GM21381 (cell line): ENCODE data around the gene WDFY4.

Experiments used
- ATAC-seq: cut with Tn5 transposase; IDR thresholded peaks from one replicate; pipeline ENCODE4 v1.9.1; 2021; ENCODE audit warnings: mild to moderate bottlenecking, moderate library complexity; ENCODE audit not compliant: unreplicated experiment

WDFY4 gene

DNA sequence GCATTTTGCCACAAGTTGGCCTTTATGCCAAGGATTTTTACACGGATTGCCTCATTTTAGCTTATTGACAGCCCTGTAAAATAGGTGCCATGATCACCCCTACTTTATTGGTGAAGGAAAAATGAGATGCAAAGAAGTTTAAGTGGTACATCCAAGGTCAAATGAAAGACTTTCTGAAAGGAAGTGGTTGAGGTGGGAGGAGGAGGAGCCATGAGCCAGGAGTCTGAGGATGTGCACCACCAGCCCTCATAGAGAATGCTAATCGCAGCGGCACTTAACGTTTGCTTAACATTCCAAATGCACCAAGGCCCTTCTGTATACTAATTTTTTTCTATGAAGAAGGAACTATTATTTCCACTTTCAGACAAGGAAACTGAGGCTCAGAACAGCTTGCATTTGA, 286.0 kb downstream of the WDFY4 start:
- ATAC-seq: no peak

DNA sequence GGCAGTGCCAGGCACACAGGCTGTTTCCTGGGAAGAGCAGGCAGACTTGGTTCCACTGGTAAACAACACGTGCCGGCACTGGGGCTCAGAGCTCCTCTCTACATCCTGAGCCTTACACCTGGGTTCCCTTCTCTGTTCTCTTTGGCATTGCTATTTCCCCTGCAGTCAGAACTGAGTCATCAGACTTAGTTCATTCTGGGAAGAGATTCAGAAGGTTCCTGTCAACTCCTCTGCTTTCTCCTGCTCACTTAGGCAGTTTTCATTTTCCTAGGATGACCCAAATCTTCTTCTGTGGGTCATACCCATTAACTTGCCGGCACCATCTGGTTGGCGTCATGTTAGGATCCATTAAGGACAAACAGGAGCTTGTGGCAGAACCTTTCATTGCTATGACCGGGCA, 288.4 kb downstream of the WDFY4 start:
- no peak for ATAC-seq

DNA sequence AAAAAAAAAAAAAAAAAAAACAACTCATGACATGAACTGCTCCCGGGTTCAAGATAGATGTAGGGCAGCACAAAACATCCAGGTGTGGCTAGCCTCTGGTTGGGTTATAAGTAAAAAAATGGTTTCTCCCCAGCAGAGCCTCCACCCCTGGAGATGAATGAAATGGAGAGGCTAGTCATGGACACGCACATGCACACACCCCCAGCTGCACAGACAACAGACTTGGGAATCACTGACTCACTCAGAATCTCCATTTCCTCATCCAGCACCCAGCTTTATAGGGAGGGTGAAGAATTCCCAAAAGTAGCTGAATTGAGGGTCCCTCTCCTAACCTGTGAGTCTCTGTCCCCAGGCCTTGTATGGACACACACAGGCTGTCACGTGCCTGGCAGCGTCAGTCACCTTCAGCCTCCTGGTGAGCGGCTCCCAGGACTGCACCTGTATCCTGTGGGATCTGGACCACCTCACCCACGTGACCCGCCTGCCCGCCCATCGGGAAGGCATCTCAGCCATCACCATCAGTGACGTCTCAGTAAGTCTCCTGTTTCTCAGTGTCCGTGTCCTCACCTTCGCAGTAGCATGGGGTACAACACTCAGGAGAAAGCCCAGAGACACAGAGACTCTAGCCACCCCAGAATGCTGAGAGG, 290.0 kb downstream of the WDFY4 start:
- no peak for ATAC-seq

DNA sequence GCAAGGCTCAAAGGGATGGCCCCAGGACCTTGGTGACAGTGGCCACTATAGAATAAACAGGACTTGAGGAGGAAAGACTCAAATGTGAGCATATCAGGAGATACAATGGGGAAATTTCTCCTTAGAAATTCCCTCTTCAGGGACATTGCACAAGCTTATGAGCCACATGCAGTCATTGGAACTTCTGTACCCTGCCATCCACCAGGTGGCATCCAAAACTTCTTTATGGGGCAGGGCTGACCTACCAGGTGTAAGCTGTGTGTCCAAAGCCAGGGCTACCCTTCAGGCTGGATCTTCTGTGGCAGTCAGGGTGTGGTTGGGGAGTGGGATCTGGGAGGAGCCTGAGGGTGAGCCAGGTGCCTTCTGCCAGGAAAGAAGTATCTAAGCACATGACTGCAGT, 291.5 kb downstream of the WDFY4 start:
- ATAC-seq: no peak

DNA sequence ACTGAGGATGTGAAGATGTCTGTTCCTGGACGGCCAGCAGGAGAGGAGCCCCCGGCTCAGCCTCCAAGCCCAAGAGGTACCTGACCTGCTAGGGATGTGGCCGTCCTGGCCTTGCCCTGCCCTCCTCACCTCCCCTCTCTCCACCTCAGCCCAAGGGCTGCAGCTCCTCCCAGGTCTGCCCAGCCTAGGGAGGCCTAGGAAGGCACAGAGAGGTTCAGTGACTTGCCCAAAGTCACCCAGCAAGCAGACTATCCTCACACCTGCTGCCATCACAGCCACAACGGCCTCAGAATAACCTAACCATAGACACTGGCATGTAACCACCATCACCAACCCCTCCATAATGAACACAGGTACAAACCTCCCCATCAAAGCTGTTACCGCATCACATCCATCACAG, 293.6 kb downstream of the WDFY4 start:
- ATAC-seq: no peak

DNA sequence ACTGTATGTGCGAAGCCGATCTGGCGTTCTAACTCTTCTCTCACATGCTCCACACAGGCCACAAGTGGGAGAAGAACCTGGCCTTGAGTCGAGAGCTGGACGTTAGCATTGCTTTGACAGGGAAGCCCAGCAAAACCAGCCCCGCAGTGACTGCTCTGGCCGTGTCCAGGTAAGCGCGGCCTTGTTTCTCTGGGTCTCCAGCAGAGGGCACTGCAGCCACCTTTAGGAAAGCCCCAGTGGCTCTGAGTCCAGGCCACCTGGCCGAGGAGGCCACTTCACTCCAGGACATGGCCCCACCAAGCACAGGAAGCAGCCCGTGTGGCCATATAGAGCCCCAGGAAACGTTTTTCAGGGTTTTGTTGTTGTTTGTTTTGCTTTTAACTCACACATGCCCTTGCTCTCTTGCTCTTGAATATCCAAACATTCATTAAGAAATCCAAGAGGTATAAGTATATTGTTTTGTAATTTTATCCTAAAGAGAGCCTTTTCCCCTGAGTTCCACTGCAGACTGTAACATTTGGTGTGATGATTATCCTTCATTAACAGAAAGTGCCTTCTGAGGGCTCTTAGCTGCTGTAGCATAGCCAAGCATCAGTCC, 296.7 kb downstream of the WDFY4 start:
- peak; percentile 61 for ATAC-seq

DNA sequence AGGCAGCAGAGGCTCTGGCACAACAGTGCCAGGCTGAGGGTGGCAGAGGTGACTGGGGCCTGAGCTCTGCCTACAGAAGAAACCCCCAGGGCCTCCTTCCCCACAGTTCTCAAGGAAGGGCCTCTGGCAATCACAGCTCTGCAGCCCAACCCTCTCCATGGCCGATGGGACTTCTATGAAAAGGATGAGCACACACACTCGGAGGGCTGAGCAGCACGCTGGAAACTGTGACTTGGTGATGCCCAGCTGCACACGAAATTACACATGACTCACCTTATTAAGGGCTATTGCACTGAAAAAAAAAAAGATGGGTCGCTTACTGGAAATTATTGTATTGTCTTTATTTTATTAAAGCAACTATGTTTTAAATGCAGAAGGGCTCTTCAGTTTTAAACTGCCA, 297.9 kb downstream of the WDFY4 start:
- no peak for ATAC-seq

DNA sequence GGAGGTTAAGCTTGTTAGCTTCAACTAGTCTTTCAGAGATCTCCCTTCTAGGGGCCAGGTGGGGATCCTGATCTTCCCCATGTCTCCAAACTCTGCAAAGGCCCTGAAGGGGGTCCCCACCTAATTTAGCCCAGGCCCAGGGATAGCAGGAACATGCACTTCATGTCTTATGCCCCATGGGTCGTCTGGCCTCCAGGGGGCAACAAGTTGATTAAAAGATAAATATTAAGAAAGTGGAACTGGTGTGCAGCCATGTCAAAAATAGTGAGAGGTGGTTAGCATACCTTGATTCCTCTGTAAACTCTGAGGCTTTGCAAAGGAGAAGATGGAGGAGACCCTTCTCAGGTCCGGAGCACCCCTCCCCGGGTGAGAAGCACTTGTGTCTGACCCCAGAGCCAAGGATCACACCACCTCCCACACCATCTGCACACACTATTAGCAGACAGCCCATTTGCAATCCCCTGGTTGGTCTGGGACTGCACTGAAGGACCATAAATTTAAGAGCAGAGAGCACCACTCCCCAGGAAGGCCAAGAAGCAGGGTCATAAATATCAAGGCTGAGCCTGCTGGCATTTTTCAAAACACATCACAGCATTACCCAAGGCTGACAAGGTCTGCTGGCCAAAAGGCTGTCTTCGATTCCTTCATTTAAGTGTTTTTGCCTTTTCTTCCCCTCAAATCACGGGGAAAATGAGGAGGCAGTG, 299.1 kb downstream of the WDFY4 start:
- ATAC-seq: no peak

DNA sequence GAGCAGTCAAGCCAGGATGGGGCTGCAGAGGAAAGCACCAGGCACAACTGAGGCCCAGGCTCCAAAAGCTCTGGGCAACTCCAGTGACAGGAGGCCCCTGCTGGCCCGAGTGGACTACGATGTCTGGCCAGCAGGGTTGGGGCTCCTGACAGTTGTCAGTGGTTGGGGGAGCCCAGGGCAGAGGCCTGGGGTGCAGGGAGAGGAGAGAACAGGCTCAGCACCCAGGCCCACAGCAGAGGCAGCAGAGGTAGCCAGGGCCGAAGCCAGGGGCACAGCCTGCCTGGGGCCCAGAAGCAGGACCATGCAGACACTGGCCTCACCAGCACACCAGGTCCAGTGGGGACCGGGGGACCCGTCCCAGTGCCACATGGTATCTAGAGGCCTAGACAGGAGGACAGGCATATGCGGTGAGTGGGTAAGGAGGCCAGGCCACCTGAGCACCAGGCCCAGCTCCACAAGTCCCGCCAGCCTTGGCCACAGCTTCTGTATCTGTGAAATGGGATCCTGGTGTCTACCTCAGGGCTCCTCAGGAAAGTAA, 301.0 kb downstream of the WDFY4 start:
- no peak for ATAC-seq

DNA sequence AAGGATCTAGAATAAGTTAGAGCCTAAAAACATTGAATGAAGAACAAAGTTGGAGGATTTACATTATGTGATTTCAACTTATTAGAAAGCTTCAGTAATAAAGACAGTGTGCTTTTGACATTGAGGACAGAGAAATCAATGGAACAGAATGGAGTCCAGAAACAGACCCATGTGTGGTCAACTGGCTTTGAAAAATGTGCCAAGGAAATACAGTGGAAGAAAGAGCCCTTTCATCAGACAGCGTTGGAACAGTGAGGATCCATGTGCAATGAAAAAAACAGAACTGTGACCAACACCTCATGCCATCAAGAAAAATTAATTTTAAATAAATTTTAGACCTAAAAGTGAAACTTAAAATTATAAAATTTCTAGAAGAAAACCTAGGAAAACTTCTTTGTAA, 305.6 kb downstream of the WDFY4 start:
- no peak for ATAC-seq

DNA sequence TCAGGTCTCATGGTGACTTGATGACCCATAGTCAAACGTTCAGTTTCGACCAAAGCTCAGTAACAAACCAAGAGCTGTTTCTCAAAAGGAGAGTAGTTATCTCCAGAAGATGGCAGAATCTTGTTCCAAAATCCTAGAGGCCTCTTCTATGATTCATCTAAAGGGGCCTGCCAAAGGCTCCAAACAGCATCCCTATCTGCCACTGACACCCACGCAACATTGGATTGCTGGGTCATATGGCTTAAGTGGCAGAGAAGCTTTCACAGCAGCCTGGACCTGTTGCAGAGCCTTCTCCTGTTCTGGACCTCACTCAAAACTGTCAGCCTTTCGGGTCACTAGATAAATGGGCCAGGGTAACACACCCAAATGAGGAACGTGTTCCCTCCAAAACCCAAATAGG, 309.0 kb downstream of the WDFY4 start:
- no peak for ATAC-seq

DNA sequence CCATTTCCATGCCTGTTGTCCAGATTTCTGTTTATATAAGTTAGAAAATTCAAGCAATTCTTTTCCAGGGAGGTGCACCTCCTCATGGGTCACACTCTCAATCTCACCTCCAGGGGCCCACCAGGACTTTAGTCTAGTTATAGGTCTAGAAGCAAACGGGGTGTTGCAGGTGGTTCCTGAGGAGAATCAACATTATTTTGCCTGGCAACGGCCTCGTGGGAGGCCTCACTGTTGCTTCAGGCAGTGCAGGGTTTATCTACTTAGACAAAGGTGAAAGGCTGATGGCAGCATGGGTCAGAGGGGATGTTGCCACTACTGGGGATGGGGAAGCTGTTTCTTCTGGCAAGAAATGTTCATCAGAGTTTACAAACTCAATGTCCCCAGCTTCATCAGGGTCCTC, 311.7 kb downstream of the WDFY4 start:
- no peak for ATAC-seq

DNA sequence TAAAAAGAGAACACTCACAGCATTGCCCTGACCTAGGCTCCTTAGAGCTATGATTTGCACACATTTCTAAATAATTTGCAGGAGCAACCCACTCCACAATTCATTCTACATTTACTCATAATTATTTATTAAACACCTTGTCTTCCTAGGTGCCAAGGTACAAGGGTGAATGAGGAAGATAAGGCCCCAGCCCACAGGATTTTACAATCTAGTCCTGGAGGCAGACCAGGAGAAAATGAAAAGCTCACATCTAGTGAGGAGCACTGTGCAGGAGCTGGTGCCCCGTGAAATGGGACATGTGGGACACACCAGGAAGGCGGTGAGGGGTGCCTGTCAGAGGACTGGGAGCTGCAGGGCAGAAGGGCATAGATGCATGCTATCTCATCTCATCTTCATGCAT, 314.7 kb downstream of the WDFY4 start:
- ATAC-seq: no peak

DNA sequence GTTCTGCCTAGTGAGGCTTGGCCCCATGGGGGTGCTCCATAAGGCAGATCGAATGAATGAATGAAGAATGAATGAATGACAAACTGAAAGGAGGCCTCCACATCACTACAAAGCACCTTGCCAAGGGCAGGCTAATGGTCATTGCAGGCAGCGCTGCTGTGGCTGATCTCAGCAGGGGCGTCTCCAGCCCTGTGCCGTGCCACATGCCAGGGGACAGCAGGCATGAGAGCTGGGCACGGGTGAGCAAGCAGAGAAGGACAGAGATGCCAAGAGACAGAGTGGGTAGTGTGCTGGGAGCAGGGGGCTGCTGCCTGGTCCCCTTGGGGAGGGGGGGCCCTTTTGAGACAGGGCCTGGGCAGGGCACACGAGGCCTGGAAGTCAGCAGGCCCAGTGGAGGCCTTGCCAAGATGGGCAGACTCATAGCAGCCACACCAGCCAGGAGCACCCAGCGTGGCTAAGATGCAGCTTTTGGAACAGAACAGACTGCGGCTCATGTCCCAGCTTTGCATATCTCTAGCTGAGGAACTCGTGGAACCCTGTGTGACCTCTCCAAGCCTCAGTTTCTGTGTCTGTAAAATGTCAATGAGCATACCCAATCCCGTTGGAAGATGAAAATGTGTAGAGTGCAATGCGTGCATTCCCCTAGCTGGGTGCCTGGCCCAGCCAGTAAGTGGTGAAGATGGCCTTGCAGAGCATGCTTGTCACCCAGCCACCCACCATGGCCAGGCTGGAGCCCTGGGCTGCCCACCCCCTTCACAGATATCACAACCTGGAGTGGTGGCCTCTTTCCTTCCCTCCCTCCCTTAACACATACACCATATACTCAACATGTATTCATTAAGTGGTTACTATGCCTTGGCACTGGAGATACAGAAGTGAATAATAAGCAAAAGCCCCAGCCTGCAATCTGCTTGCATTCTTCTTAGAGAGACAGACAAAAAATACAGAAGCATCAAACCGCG, 316.0 kb downstream of the WDFY4 start:
- no peak for ATAC-seq

DNA sequence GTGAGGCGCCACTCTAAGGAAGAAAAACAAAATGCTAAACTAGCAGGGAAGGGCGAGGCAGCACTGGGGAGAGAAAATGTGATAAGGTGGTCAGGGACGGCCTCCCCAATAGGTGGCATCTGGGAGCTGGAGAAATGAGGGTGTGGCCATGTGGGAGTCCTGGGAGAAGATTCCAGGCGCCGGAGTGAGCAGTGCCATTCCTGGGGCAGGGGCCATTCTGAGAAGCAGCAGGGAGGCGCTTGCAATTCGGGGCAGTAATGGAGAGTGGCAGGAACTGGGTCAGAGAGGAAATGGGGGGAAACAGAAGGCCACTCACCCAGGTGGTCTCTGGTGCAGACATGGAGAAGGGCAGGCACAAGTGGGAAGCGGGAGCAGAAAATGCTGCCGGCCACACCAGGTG, 316.7 kb downstream of the WDFY4 start:
- no peak for ATAC-seq

DNA sequence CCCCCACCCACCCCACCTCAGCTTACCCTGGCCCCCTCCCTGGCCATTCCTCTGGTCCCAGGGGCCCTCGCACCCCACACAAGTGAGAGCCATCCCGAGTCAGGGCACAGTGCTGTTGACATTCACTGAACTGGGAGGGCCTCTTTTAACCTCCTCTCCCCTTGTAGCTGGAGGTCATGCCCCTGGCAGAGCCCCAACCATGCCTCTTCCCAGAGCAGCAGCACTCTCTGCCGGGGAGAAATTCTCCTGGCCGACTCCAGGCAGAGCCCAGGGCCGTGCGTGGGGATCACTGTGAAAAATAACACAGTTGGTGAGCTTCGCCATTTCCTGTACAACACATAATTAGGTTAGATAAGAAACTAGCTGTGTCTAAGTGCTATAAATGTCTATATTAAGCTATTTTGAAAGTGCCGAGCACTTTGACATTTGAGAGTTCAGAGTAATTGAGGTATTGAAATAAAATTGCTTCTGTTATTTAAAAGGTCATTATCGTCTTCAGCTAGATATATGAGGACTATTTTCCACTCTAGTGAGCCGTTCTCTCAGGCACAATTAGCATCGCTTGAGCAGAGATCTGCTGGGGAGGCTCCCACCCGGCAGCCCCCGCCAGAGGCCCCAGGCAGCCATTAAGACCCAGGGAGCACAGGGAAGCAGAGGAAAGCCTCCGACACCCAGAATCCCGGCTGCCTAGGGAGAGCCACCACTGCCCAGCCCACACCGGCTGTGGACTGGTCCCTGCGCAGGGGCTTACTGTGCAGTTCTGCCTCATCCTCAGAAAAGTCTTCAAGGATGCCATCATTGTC, 317.4 kb downstream of the WDFY4 start:
- ATAC-seq: no peak

DNA sequence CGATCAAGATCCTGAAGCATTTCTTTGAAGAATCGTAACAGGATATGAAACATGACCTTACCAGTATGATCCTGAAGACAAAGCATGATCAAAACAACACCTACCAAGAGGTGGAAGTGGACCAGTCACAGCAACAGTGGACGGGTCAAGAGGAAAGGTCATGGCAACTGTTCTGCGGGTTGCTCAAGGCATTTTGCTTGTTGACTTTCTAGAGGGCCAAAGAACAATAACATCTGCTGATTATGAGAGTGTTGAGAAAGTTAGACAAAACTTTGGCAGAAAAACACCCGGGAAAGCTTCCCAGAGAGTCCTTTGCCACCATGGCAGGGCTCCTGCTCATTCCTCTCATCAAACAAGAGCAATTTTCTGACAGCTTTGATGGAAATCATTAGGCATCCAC, 320.6 kb downstream of the WDFY4 start:
- no peak for ATAC-seq

DNA sequence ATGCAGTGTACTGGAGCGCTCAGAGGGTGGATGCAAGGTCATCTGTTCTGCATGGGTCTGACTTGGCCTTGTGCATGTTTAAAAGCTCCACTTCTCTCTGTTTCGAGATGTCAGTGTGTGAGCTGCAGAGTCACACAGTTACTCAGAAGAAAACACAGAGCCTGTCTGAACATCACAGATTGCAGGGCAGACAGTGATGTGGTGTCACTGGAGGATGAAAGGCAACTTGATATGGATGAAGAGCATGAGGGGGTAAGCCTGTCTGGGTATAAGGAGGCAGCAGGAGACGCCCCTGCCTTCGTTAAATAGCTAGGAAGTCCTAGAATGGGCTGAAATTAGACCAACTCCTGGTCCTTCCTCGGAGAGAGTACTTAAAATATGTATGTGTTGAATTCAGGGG, 322.5 kb downstream of the WDFY4 start:
- no peak for ATAC-seq

DNA sequence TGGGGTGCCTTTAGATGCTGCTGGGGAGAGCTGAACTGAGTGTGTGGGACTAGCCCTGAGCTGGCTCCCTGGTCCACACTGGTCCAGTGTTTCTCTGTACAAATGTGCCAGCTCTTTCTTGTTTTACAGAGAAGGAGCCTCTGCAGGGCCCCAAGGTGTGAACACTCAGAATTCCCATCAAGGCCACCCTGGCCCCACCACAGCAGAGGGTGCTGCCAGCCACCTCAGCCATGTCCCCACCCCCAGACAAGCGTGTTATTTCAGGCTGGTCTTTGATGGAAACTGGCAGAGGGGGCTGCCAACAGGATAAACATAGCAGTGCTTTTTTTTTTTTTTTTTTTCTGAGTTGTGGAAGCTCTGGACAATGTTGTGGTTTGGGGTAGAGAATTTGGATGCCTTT, 323.4 kb downstream of the WDFY4 start:
- ATAC-seq: no peak

DNA sequence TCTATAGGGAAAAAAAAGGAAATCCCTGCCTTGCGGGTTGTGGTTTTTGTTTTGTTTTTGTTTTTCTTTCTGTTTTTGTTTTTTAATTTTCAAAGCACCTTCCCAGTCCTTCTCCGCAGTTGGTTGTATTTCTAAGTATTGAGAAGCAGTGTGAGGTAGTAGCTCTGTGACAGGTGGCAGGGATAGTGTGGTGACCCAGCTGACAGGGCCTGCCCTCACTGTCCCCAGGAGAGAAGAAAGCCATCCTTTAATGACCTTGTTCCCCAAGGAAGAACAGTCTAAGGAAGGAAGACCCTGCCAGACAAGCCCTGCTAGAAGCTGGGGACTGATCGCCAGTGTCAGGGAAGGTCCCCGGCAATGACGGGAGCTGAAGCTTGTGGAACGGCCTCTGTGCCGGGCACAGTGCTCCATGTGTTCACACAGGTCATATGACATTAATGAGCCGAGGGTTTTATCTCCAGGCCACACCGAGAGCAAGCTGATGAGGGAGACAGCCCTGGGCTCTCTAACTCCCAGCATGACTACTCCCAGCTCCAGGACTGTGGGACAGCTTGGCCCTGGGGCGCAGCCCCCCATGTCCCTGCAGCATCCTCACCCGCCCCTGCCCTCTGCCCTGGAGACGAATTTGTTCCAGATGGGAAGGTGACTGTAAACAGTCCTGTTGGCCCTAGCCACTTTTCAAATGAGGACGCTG, 324.0 kb downstream of the WDFY4 start:
- ATAC-seq: no peak
